Ramos (cell line): ENCODE data around the gene EFL1.

Experiments
- in situ Hi-C: fragments of 300-500 bp; cut with MboI; formaldehyde crosslinking; loops from one replicate; pipeline ENCODE4 v1.14.3; 2022; ENCODE audit warnings: low sequenced_read_pairs; ENCODE audit not compliant: unreplicated experiment

Gene EFL1

DNA sequence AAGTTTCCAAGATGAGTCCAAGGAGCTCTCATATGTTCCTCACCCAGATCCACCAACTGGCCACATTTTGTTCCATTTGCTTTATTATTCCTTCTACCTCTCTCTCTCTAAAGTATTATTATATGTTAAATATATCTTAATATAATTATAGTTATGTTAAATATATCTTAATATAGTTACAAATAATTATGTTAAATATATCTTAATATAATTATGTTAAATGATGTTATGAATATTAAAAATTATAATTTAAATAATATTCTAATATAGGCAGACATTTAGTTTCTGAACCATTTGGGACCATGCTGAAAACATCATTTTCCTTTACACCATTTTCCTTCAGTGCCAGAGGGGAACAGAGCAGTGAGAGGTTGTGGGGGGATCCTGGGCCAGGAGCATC, 166.7 kb downstream of the EFL1 start:
- in situ Hi-C loops: no loop called here

DNA sequence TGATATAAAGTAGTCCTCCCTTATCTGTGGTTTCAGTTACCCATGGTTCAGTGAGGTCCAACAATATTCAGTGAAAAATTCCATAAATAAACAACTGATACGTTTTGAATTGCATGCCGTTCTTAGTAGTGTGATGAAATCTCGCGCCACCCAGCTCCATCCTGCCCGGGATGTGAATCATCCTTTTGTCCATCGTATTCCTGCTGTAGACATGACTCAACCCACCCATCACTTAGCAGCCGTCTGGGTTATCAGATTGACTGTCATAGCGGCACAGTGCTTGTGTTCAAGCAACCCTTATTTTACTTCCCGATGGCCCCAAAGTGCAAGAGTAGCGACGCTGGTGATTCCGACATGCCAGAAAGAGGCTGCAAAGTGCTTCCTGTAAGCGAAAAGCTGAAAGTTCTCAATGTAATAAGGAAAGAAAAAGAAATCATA, 168.7 kb downstream of the EFL1 start:
- in situ Hi-C loops: no loop called here

DNA sequence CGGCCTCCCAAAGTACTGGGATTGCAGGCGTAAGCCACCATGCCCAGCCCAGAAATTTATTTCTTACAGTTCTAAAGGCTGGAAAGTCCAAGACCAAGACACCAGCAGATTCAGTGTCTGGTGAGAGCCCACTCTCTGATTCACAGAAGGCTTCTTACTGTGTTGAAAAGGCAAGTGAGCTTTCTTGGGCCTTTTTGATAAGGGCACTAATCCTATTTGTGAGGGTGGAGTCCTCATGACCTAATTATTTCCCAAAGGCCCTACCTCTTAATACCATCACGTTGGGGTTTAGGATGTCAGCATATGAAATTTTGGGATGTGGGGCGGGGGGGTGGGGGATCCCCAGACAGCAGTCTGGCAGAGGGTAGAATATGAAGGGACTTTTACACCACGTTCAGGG, 169.2 kb downstream of the EFL1 start:
- in situ Hi-C loops: no loop called here

DNA sequence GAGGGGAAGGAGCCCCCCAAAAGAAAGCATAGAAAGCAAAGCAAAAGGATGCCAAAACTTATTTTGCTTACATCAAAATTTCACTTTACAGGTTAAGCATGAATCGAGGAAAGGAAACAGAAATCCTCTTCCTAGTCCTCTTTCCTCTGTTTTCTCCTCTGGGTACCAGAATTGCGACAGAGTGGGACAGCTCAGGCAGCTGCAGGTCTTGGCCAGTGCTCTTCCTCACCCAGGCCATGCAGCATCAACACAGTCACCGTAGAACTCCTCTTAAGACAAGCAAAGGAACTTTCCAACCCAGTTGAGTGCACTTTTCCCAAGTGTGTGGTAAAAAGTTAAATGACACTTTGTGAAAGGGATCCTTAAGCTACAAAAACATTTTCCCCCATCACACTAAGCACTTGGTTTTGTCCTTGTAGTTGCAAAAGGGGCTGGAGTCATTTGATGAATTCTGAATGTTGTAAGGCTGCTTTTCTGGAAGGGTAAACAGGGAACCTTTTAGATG, 170.8 kb downstream of the EFL1 start:
- in situ Hi-C loops: no loop called here

DNA sequence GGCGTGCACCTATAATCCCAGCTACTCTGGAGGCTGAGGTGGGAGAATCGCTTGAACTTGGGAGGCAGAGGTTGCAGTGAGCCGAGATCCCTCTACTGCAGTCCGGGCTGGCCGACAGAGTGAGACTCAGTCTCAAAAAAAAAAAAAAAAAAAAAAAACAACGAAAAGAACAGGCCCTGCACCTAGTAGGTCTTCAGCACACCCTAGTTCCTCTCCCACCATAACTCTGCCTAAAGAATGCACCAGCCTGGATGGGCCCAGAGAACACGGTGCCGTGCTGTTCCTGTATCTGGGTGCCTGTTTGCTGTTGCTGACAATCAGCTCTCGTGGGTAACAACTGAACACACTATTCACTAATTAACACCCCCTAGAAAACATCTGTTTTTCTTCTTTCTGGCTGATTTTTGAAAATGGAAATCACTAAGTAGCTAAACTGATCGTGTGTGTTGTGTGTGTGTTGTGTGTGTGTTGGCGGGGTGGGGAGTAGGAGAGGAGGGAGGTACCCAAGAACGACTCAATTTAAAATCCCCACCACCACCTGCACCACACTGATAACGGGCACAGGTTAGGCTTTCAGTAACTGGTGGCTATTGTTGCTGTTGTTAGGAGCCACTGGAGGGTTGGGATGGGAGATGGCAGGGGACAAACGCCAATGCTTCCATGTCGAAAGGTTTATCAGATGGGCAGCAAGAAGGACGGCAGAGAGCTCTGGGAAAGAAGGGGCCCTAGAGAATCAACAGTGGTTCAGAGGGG, 176.1 kb downstream of the EFL1 start:
- in situ Hi-C loops: no loop called here

DNA sequence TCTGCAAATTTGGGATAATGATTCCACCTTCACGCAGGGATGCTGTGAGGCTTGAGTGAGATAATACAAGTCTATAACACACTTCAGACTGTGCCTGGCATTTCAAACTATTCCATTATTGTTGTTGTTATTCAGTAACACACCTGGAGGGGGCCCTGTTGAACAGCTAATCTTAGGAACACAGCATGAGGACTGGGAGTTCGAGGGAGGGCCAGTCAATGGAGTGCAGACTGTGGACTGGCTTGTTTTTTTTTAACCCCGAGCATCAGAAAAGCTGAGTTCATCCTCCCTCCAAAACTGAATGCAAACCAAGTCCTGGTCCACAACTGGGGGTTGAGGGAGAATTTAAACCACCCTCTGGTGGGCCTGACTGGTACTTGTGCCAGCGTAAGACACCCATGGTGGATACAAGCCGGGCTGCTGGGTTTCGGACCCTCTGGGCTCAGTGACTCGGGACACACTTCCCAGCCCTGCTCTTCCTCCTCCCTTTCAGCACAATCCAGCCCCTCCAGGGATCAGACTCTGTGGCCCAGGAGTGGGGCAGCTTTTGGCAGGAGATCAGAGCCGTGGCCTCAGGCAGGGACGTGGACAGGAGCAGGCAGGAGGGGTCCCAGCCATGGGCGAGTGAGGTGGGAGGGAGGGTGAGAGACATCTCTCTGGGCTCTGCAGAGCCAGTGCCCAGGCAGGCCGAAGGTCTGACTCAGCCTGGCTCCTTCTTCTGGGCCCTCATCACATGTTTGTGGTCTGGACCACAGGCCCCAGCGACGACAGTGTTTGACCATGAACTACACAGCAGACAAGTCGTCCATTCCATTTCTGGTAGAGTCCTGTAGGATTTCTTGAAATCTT, 180.4 kb downstream of the EFL1 start:
- in situ Hi-C loops: no loop called here

DNA sequence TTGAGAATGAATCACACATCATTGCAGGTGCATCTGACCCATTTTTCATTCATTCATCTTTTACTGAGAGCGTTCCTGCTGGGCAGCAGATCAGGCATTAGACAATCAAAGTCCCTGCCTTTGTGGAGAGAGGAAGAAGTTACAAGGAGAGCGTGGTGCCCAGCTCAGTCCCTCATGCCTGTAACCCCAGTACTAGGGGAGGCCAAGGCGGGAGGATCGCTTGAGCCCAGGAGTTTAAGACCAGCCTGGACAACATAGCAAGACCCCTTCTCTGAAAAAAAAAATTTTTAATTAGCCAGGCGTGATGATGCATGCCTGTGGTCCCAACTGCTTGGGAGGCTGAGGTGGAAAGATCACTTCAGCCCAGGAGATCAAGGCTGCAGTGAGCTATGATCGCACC, 181.8 kb downstream of the EFL1 start:
- in situ Hi-C loops: no loop called here
